ENCODE data around the gene FRY. TPM values are rescaled to one million over a fixed set of nuclear protein-coding genes. Genes with fewer than 3 reads are reported as not detected.

Gene FRY
- 49.5 TPM for total RNA-seq

DNA sequence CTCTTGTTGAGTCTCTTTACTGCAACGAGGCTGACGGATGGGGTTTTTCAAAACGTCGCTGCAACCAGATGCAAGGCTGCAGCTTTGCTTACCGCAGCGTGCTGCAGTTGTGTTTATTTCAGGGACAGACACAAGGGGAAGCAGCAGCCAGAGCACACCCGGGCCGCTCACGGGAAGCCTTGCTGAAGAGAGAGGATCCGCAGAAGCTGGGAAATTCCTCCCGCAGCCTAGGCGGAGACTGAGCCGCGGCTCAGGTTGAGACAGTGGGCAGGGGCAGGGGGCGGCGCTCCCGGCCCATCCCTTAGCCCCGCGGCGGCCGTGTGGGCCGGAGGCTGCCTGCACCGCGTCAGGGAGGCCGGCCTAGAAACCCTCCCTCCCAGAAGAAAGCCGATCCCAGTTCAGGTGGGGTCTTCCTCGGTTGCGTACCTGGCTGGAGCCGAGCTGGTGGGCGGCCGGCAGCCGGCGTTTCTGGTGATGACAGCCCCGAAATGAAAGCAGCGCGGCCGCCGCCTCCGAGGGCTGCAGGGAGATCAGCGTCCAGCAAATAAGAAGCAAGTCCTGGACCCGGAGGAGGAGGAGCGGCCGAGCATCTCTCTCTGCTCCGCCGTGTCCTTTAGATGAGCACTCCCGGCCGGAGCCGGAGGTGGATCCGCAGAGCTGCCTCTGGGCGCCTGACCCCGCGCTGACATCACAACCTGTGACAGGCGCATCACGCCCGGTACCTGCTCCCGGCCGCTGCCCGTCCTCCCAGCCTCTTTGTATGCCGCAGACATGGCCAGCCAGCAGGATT, at the start of gene FRY:
Gene FRY, plus strand, starts transcription at position 750 of the 790 bp plus-strand sequence. Its CDS starts 22 bp downstream, at position 772.

DNA sequence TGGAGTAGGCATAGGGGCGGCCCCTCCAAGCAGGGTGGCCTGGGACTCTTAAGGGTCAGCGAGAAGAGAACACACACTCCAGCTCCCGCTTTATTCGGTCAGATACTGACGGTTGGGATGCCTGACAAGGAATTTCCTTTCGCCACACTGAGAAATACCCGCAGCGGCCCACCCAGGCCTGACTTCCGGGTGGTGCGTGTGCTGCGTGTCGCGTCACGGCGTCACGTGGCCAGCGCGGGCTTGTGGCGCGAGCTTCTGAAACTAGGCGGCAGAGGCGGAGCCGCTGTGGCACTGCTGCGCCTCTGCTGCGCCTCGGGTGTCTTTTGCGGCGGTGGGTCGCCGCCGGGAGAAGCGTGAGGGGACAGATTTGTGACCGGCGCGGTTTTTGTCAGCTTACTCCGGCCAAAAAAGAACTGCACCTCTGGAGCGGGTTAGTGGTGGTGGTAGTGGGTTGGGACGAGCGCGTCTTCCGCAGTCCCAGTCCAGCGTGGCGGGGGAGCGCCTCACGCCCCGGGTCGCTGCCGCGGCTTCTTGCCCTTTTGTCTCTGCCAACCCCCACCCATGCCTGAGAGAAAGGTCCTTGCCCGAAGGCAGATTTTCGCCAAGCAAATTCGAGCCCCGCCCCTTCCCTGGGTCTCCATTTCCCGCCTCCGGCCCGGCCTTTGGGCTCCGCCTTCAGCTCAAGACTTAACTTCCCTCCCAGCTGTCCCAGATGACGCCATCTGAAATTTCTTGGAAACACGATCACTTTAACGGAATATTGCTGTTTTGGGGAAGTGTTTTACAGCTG, 283.9 kb downstream of the FRY start, which contains the start of the genes BRCA2 and ZAR1L:
Gene BRCA2, plus strand, starts transcription at position 271 of the 790 bp plus-strand sequence. CDS start 953 bp downstream, outside the sequence.
Gene ZAR1L, minus strand, starts transcription at position 126 of the 790 bp plus-strand sequence. CDS start 3,438 bp downstream, outside the sequence.

Data from camera-type eye (tissue), 1 donor.